ENCODE results near the gene FITM1.

The FITM1 gene

GRCh38 chr14:24167469-24168114, 37.1 kb downstream of the FITM1 start:
- Histone ChIP-seq H3K27ac (ENCODE audit: low read length) (no peak overlapping the region), H3K9me3 (ENCODE audit: control insufficient read depth in 2 of 2, low read length in 2 of 2) (no peaks in the 10 kb centered on the region), H3K4me3 (ENCODE audit: low read length in 2 of 2) (no peak overlapping the region), H3K36me3 (ENCODE audit: control insufficient read depth in 2 of 2, insufficient read depth in 2 of 2, low read length in 2 of 2) (peaks cover 36 to 50% of the 10 kb centered on the region in 2 donors), H3K27me3 (ENCODE audit: control insufficient read depth in 1 of 2, insufficient read depth in 2 of 2, low read length in 2 of 2) (no peaks in the 10 kb centered on the region), H3K4me1 (ENCODE audit: control insufficient read depth, insufficient read depth, low read length) (peaks cover 17% of the 10 kb centered on the region), H3K9ac (ENCODE audit: low read length in 2 of 2) (no peak overlapping the region)

DNA sequence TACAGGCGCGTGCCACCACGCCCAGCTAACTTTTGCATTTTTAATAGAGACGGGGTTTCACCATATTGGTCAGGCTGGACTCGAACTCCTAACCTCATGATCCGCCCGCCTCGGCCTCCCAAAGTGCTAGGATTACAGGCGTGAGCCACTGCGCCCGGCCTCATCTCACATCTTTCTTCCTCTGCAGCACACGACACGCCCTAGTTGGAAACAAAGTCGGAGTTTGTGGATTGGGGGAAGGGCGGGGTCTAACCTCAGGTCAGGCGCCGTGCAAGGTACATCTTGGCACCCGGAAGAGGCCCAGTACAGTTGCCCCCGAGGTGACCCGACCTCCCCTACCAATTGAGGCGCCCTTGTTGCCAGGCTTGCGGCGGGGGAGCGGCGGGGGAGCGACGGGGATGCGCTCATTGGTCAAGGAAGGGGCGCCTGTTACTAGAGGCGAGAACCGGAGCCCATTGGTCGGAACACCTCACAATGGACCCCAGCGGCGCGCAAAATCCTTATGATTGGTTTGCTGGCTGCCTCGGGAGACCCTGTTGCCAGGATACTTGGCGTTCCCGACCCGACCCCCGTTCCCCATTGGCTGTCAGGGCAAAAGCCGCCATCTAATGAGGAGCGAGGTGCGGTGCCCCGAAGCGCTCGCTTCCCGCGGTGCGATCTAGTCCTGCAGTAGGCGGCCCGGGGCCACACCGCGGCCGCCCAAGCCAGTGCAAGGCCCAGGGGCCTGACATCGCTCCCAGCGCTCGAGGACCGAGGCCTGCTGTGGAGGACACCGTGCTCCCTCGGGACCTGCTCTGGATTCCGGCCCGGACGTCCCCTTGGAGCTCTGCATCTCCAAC, 41.2 kb downstream of the FITM1 start, which contains the start of gene REC8:
TSS of gene REC8 (plus strand) at position 659 of the 839 bp plus-strand sequence. CDS start 473 bp downstream, outside the sequence.
- Histone ChIP-seq H3K36me3 (ENCODE audit: control insufficient read depth in 2 of 2, insufficient read depth in 2 of 2, low read length in 2 of 2) (peaks cover 6 to 16% of the 10 kb centered on the region in 2 donors), H3K27ac (ENCODE audit: low read length) (peak within 1 kb of the TSS; percentile 37), H3K9ac (ENCODE audit: low read length in 2 of 2) (peak within 1 kb of the TSS; percentile 21 to 48), H3K27me3 (ENCODE audit: control insufficient read depth in 1 of 2, insufficient read depth in 2 of 2, low read length in 2 of 2) (no peaks in the 10 kb centered on the region), H3K4me1 (ENCODE audit: control insufficient read depth, insufficient read depth, low read length) (peaks cover 14% of the 10 kb centered on the region), H3K4me3 (ENCODE audit: low read length in 2 of 2) (peak within 1 kb of the TSS; percentile 58 to 74), H3K9me3 (ENCODE audit: control insufficient read depth in 2 of 2, low read length in 2 of 2) (no peaks in the 10 kb centered on the region)

DNA sequence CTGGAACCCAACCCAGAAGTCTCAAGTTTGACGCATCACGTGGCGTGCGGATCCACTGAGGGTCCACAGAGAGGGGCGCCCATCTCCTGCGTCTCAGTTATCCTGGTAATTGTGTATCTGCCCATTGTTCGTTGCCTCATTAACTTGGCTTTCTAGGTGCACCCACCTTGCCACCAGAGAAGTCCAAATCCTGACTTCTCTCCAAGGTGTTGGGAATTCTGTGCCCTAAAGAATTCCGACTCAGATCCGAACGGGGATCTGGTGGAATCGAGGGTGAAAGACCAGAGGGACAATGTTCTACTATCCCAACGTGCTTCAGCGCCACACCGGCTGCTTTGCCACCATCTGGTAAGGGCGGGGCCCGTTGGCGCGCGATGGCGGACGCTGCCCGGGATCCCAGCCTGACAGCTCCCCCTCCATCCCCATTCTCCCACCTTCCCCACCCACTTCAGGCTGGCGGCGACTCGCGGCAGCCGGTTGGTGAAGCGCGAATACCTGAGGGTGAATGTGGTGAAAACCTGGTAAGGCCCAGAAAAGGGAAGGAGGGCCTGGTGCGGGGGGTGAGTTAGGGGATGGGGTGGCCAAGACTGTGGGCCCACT, 41.9 kb downstream of the FITM1 start:
- Histone ChIP-seq H3K27ac (ENCODE audit: low read length) (peak overlapping the region; percentile 24), H3K4me3 (ENCODE audit: low read length in 2 of 2) (peak overlapping the region; percentile 58 to 74), H3K27me3 (ENCODE audit: control insufficient read depth in 1 of 2, insufficient read depth in 2 of 2, low read length in 2 of 2) (no peaks in the 10 kb centered on the region), H3K9ac (ENCODE audit: low read length in 2 of 2) (peak overlapping the region; percentile 21 to 48), H3K36me3 (ENCODE audit: control insufficient read depth in 2 of 2, insufficient read depth in 2 of 2, low read length in 2 of 2) (peaks cover 4 to 16% of the 10 kb centered on the region in 2 donors), H3K9me3 (ENCODE audit: control insufficient read depth in 2 of 2, low read length in 2 of 2) (no peaks in the 10 kb centered on the region), H3K4me1 (ENCODE audit: control insufficient read depth, insufficient read depth, low read length) (peaks cover 14% of the 10 kb centered on the region)

GRCh38 chr14:24172871-24173281, 42.4 kb downstream of the FITM1 start:
- no peaks in the 10 kb centered on the region for H3K27me3 ChIP-seq (ENCODE audit: control insufficient read depth in 1 of 2, insufficient read depth in 2 of 2, low read length in 2 of 2)
- H3K4me1 ChIP-seq (ENCODE audit: control insufficient read depth, insufficient read depth, low read length), result peaks cover 14% of the 10 kb centered on the region
- peak overlapping the region; percentile 13 to 48 for H3K9ac ChIP-seq (ENCODE audit: low read length in 2 of 2)
- H3K9me3 ChIP-seq (ENCODE audit: control insufficient read depth in 2 of 2, low read length in 2 of 2), result no peaks in the 10 kb centered on the region
- H3K36me3 ChIP-seq (ENCODE audit: control insufficient read depth in 2 of 2, insufficient read depth in 2 of 2, low read length in 2 of 2), result peaks cover 4 to 12% of the 10 kb centered on the region in 2 donors
- peak overlapping the region in 1 of 2 donors; percentile 74 for H3K4me3 ChIP-seq (ENCODE audit: low read length in 2 of 2)
- H3K27ac ChIP-seq (ENCODE audit: low read length), result peak overlapping the region; percentile 24

GRCh38 chr14:24176599-24176998, 46.1 kb downstream of the FITM1 start:
- H3K27ac ChIP-seq (ENCODE audit: low read length), result no peak overlapping the region
- H3K36me3 ChIP-seq (ENCODE audit: control insufficient read depth in 2 of 2, insufficient read depth in 2 of 2, low read length in 2 of 2), result peaks cover 6 to 18% of the 10 kb centered on the region in 2 donors
- H3K9ac ChIP-seq (ENCODE audit: low read length in 2 of 2), result no peak overlapping the region
- no peak overlapping the region for H3K4me3 ChIP-seq (ENCODE audit: low read length in 2 of 2)
- H3K4me1 ChIP-seq (ENCODE audit: control insufficient read depth, insufficient read depth, low read length), result peaks cover 18% of the 10 kb centered on the region
- H3K9me3 ChIP-seq (ENCODE audit: control insufficient read depth in 2 of 2, low read length in 2 of 2), result no peaks in the 10 kb centered on the region
- no peaks in the 10 kb centered on the region for H3K27me3 ChIP-seq (ENCODE audit: control insufficient read depth in 1 of 2, insufficient read depth in 2 of 2, low read length in 2 of 2)

DNA sequence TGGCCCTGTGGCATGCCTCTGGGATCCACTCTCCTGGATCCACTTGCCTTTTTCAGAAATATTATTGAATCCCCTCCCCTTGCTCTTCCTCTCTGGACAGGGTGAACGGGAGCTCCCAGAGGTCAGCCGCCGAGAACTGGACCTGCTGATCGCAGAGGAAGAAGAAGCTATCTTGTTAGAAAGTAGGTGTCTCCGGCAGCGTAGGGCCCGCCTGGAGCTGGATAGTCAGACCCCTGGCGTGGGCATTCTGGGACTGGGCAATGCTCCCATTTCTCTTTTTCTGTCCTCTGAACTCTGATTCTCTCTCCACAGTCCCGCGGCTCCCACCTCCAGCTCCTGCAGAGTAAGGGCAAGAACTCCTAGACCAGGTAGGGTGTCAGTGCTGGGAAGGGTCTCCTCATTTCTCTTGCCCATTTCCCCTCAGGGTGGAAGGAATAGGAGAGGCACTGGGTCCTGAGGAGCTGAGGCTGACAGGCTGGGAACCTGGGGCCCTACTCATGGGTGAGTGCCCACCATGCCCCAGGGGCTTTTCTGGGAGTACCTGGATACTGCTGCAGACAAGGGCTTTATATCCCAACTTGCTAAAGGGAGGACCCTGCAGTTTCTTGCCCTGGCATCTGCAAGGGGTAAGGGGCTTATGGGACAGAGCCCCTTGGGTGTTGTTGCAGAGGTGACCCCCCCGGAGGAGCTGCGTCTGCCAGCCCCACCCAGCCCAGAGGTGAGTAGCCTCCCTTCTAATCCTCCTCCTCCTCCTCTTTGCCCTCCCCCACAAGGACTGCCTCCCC, 46.8 kb downstream of the FITM1 start:
- Histone ChIP-seq H3K36me3 (ENCODE audit: control insufficient read depth in 2 of 2, insufficient read depth in 2 of 2, low read length in 2 of 2) (peaks cover 10 to 22% of the 10 kb centered on the region in 2 donors), H3K27me3 (ENCODE audit: control insufficient read depth in 1 of 2, insufficient read depth in 2 of 2, low read length in 2 of 2) (no peaks in the 10 kb centered on the region), H3K9ac (ENCODE audit: low read length in 2 of 2) (no peak overlapping the region), H3K27ac (ENCODE audit: low read length) (no peak overlapping the region), H3K9me3 (ENCODE audit: control insufficient read depth in 2 of 2, low read length in 2 of 2) (no peaks in the 10 kb centered on the region), H3K4me3 (ENCODE audit: low read length in 2 of 2) (no peak overlapping the region), H3K4me1 (ENCODE audit: control insufficient read depth, insufficient read depth, low read length) (peaks cover 12% of the 10 kb centered on the region)

DNA sequence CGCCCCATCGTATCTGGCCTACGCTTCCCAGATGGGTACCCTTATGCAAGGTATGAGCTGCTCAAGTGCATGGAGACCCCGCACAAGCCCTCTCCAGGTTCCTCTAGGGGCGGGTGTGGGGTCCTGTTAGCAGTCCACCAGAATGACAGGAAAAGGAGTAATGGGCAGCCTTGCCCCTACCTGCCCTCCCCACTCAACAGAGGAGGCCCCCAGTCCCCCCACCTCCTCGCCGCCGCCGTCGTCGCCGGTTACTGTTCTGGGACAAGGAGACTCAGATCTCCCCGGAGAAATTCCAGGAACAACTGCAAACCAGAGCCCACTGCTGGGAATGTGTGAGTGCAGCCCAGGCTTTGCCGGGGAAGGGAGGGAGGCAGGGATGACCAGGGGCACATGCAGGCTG, 47.4 kb downstream of the FITM1 start:
- peaks cover 13 to 27% of the 10 kb centered on the region in 2 donors for H3K36me3 ChIP-seq (ENCODE audit: control insufficient read depth in 2 of 2, insufficient read depth in 2 of 2, low read length in 2 of 2)
- no peak overlapping the region for H3K4me3 ChIP-seq (ENCODE audit: low read length in 2 of 2)
- H3K27me3 ChIP-seq (ENCODE audit: control insufficient read depth in 1 of 2, insufficient read depth in 2 of 2, low read length in 2 of 2), result no peaks in the 10 kb centered on the region
- H3K27ac ChIP-seq (ENCODE audit: low read length), result no peak overlapping the region
- H3K4me1 ChIP-seq (ENCODE audit: control insufficient read depth, insufficient read depth, low read length), result peaks cover 9% of the 10 kb centered on the region
- H3K9me3 ChIP-seq (ENCODE audit: control insufficient read depth in 2 of 2, low read length in 2 of 2), result no peaks in the 10 kb centered on the region
- H3K9ac ChIP-seq (ENCODE audit: low read length in 2 of 2), result no peak overlapping the region

- Histone ChIP-seq H3K9ac (ENCODE audit: low read length in 2 of 2) (no peak overlapping the region), H3K4me3 (ENCODE audit: low read length in 2 of 2) (no peak overlapping the region), H3K27ac (ENCODE audit: low read length) (peak overlapping the region; percentile 76), H3K9me3 (ENCODE audit: control insufficient read depth in 2 of 2, low read length in 2 of 2) (no peaks in the 10 kb centered on the region), H3K36me3 (ENCODE audit: control insufficient read depth in 2 of 2, insufficient read depth in 2 of 2, low read length in 2 of 2) (peaks cover 17 to 31% of the 10 kb centered on the region in 2 donors), H3K27me3 (ENCODE audit: control insufficient read depth in 1 of 2, insufficient read depth in 2 of 2, low read length in 2 of 2) (no peaks in the 10 kb centered on the region), H3K4me1 (ENCODE audit: control insufficient read depth, insufficient read depth, low read length) (peaks cover 6% of the 10 kb centered on the region)
Observed at GRCh38 chr14:24178399-24179178, 48.1 kb downstream of the FITM1 start.

DNA sequence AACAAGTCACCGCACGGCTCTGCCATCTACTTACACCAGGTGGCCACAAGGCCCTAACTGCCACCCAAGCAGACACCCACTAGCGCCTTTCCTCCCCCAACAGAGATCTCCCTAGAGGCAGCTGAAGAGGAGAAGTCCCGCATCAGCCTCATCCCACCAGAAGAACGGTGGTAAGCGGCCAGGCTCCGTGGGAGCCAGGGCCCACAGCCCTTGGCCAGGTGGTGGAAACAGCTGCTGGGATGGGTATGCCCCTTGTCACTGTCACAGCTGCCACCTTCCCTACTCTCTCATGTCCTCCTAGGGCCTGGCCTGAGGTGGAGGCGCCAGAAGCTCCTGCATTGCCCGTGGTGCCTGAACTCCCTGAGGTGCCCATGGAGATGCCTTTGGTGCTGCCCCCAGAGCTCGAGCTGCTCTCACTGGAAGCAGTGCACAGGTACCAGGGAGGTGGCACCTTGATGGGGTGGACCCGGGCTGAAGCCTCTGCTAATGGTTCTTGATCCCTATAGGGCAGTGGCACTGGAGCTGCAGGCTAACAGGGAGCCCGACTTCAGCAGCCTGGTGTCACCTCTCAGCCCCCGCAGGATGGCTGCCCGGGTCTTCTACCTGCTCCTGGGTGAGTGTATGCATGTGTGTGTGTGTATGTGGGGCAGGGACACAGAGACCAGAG, 49.0 kb downstream of the FITM1 start:
- H3K27ac ChIP-seq (ENCODE audit: low read length), result peak overlapping the region; percentile 76
- H3K27me3 ChIP-seq (ENCODE audit: control insufficient read depth in 1 of 2, insufficient read depth in 2 of 2, low read length in 2 of 2), result no peaks in the 10 kb centered on the region
- H3K9ac ChIP-seq (ENCODE audit: low read length in 2 of 2), result peak overlapping the region; percentile 5 to 40
- H3K4me3 ChIP-seq (ENCODE audit: low read length in 2 of 2), result no peak overlapping the region
- H3K36me3 ChIP-seq (ENCODE audit: control insufficient read depth in 2 of 2, insufficient read depth in 2 of 2, low read length in 2 of 2), result peaks cover 21 to 37% of the 10 kb centered on the region in 2 donors
- H3K9me3 ChIP-seq (ENCODE audit: control insufficient read depth in 2 of 2, low read length in 2 of 2), result no peaks in the 10 kb centered on the region
- H3K4me1 ChIP-seq (ENCODE audit: control insufficient read depth, insufficient read depth, low read length), result peaks cover 6% of the 10 kb centered on the region

All from stomach smooth muscle (tissue), 2 donors.